H9 (cell line): ENCODE data around the gene FLCN. TPM values are rescaled to one million over a fixed set of nuclear protein-coding genes. Genes with fewer than 3 reads are reported as not detected.

Experiments
- DNase-seq: peaks from one replicate; pipeline ENCODE4 v3.0.0-alpha.2; 2017
- H2AFZ ChIP-seq: one replicate; pipeline ENCODE4 v1.6.1; 2013; ENCODE audit warnings: mild to moderate bottlenecking, low read length, control low read depth, moderate library complexity
- H2AK5ac ChIP-seq: 2 replicates; pipeline ENCODE4 v1.6.1; 2013; ENCODE audit warnings: low read length, control low read depth, mixed read lengths; ENCODE audit not compliant: insufficient read length
- H2BK120ac ChIP-seq: one replicate; pipeline ENCODE4 v1.6.1; 2013; ENCODE audit warnings: low read depth, mild to moderate bottlenecking, low read length, control low read depth, inconsistent platforms; ENCODE audit not compliant: poor library complexity, severe bottlenecking
- H2BK12ac ChIP-seq: 2 replicates; pipeline ENCODE4 v1.6.1; 2013; ENCODE audit warnings: low read length, control low read depth, mixed read lengths, low read depth; ENCODE audit not compliant: insufficient read length
- H2BK15ac ChIP-seq: 2 replicates; pipeline ENCODE4 v1.6.1; 2013; ENCODE audit warnings: low read depth, low read length, control low read depth
- H2BK20ac ChIP-seq: one replicate; pipeline ENCODE4 v1.6.1; 2013; ENCODE audit warnings: low read depth, mild to moderate bottlenecking, low read length, control low read depth, inconsistent platforms; ENCODE audit not compliant: poor library complexity, severe bottlenecking
- H2BK5ac ChIP-seq: 2 replicates; pipeline ENCODE4 v1.6.1; 2013; ENCODE audit warnings: low read length, control low read depth, mixed read lengths; ENCODE audit not compliant: insufficient read length
- H3K14ac ChIP-seq: 2 replicates; pipeline ENCODE4 v1.6.1; 2013; ENCODE audit warnings: low read length, control low read depth; ENCODE audit not compliant: insufficient read depth
- H3K18ac ChIP-seq: 2 replicates; pipeline ENCODE4 v1.6.1; 2013; ENCODE audit warnings: low read depth, mild to moderate bottlenecking, mixed read lengths, low read length, control low read depth; ENCODE audit not compliant: insufficient read length
- H3K23ac ChIP-seq: 2 replicates; pipeline ENCODE4 v1.6.1; 2013; ENCODE audit warnings: low read length, control low read depth, mixed read lengths, low read depth; ENCODE audit not compliant: insufficient read length
- H3K23me2 ChIP-seq: 2 replicates; pipeline ENCODE4 v1.6.1; 2013; ENCODE audit warnings: low read depth, mild to moderate bottlenecking, mixed read lengths, low read length, control low read depth; ENCODE audit not compliant: insufficient read length, poor library complexity, severe bottlenecking
- H3K27ac ChIP-seq: 2 replicates; pipeline ENCODE4 v1.5.1; 2013; ENCODE audit warnings: low read length, control low read depth, mixed read lengths, low read depth; ENCODE audit not compliant: insufficient read length
- H3K27me3 ChIP-seq: 2 replicates; pipeline ENCODE4 v1.6.1; 2013; ENCODE audit warnings: low read length, control low read depth, inconsistent platforms; ENCODE audit not compliant: insufficient read depth
- H3K4ac ChIP-seq: 2 replicates; pipeline ENCODE4 v1.6.1; 2013; ENCODE audit warnings: low read depth, mild to moderate bottlenecking, control low read depth, inconsistent platforms, low read length, moderate library complexity
- H3K4me1 ChIP-seq: 2 replicates; pipeline ENCODE4 v1.6.1; 2013; ENCODE audit warnings: low read length, control low read depth, inconsistent platforms; ENCODE audit not compliant: insufficient read depth
- H3K4me2 ChIP-seq: 2 replicates; pipeline ENCODE4 v1.6.1; 2013; ENCODE audit warnings: low read length, control low read depth, mixed read lengths; ENCODE audit not compliant: insufficient read length, insufficient read depth
- H3K56ac ChIP-seq: 2 replicates; pipeline ENCODE4 v1.6.1; 2013; ENCODE audit warnings: low read depth, mild to moderate bottlenecking, mixed read lengths, low read length, control low read depth; ENCODE audit not compliant: insufficient read length
- H3K79me1 ChIP-seq: 2 replicates; pipeline ENCODE4 v1.6.1; 2013; ENCODE audit warnings: low read depth, mild to moderate bottlenecking, moderate library complexity, low read length, control low read depth, inconsistent platforms; ENCODE audit not compliant: insufficient read depth, poor library complexity, severe bottlenecking
- H3K79me2 ChIP-seq: 2 replicates; pipeline ENCODE4 v1.6.1; 2013; ENCODE audit warnings: low read length, control low read depth, inconsistent platforms; ENCODE audit not compliant: insufficient read depth
- H3K9ac ChIP-seq: 2 replicates; pipeline ENCODE4 v1.6.1; 2013; ENCODE audit warnings: low read length, control low read depth, mixed read lengths; ENCODE audit not compliant: insufficient read length; ENCODE audit errors: extremely low read depth
- H3K9me3 ChIP-seq: one replicate; pipeline ENCODE4 v1.6.1; 2013; ENCODE audit warnings: low read depth, low read length, inconsistent platforms; ENCODE audit not compliant: control insufficient read depth
- H3T11ph ChIP-seq: one replicate; pipeline ENCODE4 v1.6.1; 2013; ENCODE audit warnings: mild to moderate bottlenecking, low read length, control low read depth, inconsistent platforms
- H4K20me1 ChIP-seq: one replicate; pipeline ENCODE4 v1.6.1; 2013; ENCODE audit not compliant: control insufficient read depth, insufficient read length, insufficient read depth
- H4K5ac ChIP-seq: 2 replicates; pipeline ENCODE4 v1.6.1; 2013; ENCODE audit warnings: low read depth, mild to moderate bottlenecking, mixed read lengths, low read length, control low read depth; ENCODE audit not compliant: insufficient read length
- H4K8ac ChIP-seq: replicated peaks from 2 replicates; pipeline ENCODE4 v1.6.1; 2013; ENCODE audit warnings: low read length, control low read depth, mixed read lengths, low read depth; ENCODE audit not compliant: insufficient read length
- H4K91ac ChIP-seq: 2 replicates; pipeline ENCODE4 v1.6.1; 2013; ENCODE audit warnings: low read depth, mild to moderate bottlenecking, moderate library complexity, mixed read lengths, low read length, control low read depth; ENCODE audit not compliant: insufficient read length
- H3K27ac Mint-ChIP-seq, 3 experiments: 2 replicates in 2 of 3; 3 replicates in 1 of 3; pipeline ENCODE4 v1.8.0; 2020 to 2021; ENCODE audit warnings: mixed read lengths in 3 of 3, mild to moderate bottlenecking in 1 of 3, moderate library complexity in 1 of 3
- H3K27me3 Mint-ChIP-seq: 2 replicates; pipeline ENCODE4 v1.8.0; 2021; ENCODE audit warnings: low read depth, mild to moderate bottlenecking, moderate library complexity, mixed read lengths
- H3K36me3 Mint-ChIP-seq, 3 experiments: 2 replicates in 2 of 3; 3 replicates in 1 of 3; pipeline ENCODE4 v1.8.0; 2020 to 2021; ENCODE audit warnings: low read depth in 3 of 3, mixed read lengths in 3 of 3; ENCODE audit not compliant: insufficient read depth in 1 of 3
- H3K4me1 Mint-ChIP-seq, 2 experiments: 2 replicates each; pipeline ENCODE4 v1.8.0; 2020; ENCODE audit warnings: mixed read lengths in 2 of 2
- H3K4me3 Mint-ChIP-seq, 2 experiments: 2 replicates in 1 of 2; 3 replicates in 1 of 2; pipeline ENCODE4 v1.8.0; 2020 to 2021; ENCODE audit warnings: mild to moderate bottlenecking in 2 of 2, mixed read lengths in 2 of 2, moderate library complexity in 1 of 2
- H3K9me3 Mint-ChIP-seq, 2 experiments: 2 replicates in 1 of 2; 3 replicates in 1 of 2; pipeline ENCODE4 v1.8.0; 2020; ENCODE audit warnings: mild to moderate bottlenecking in 2 of 2, mixed read lengths in 2 of 2, moderate library complexity in 1 of 2
- WGBS: extraction: QIAGEN DNeasy Blood & Tissue Kit; methylation state at CpG from one replicate; pipeline ENCODE4 v1.1.7; 2013; ENCODE audit warnings: missing lambda C conversion rate, low lambda C conversion rate, mixed read lengths; ENCODE audit not compliant: insufficient read length; ENCODE audit errors: extremely low coverage; 5-methylcytosine and 5-hydroxymethylcytosine counted together
- total RNA-seq: library from RNA; stranded (reverse); gene quantifications from 2 replicates; pipeline ENCODE4 v1.2.1, GENCODE V29; 2021
- TF ChIP-seq, protein P1 (sequence below): fragments of 200-600 bp; sonication (generic); conservative IDR thresholded peaks from 3 replicates; pipeline ENCODE4 v1.8.0; 2021; ENCODE audit warnings: antibody characterized with exemption, mild to moderate bottlenecking

Gene FLCN
- total RNA-seq, 1 experiment from 2014 or later = 33.3 TPM

- Histone ChIP-seq H4K8ac (no peak overlapping the region), H3K4ac (no peak overlapping the region), H2BK12ac (no peak overlapping the region), H2BK15ac (no peak overlapping the region), H4K20me1 (no peaks in the 10 kb centered on the region), H2BK5ac (no peak overlapping the region), H2BK20ac (no peak overlapping the region), H2BK120ac (no peak overlapping the region), H3K79me2 (no peaks in the 10 kb centered on the region), H4K5ac (no peak overlapping the region), H3T11ph (no peak overlapping the region), H3K4me1 (no peaks in the 10 kb centered on the region), H3K79me1 (no peaks in the 10 kb centered on the region), H2AFZ (no peak overlapping the region), H3K23ac (no peak overlapping the region), H3K9me3 (no peaks in the 10 kb centered on the region), H4K91ac (no peak overlapping the region), H3K9ac (no peak overlapping the region), H3K4me2 (no peak overlapping the region), H3K23me2 (no peaks in the 10 kb centered on the region), H3K14ac (no peak overlapping the region), H3K27me3 (no peaks in the 10 kb centered on the region), H2AK5ac (no peak overlapping the region), H3K27ac (no peak overlapping the region), H3K18ac (no peak overlapping the region), H3K56ac (no peak overlapping the region)
- peak overlapping the region in 2 of 3 experiments; percentile 34 to 48; a peak in 1 of 7 replicates for H3K27ac Mint-ChIP-seq
- peaks cover under 1 to 13% of the 10 kb centered on the region in 2 experiments; a peak in 2 of 4 replicates for H3K4me1 Mint-ChIP-seq
- TF ChIP-seq, protein P1, sequence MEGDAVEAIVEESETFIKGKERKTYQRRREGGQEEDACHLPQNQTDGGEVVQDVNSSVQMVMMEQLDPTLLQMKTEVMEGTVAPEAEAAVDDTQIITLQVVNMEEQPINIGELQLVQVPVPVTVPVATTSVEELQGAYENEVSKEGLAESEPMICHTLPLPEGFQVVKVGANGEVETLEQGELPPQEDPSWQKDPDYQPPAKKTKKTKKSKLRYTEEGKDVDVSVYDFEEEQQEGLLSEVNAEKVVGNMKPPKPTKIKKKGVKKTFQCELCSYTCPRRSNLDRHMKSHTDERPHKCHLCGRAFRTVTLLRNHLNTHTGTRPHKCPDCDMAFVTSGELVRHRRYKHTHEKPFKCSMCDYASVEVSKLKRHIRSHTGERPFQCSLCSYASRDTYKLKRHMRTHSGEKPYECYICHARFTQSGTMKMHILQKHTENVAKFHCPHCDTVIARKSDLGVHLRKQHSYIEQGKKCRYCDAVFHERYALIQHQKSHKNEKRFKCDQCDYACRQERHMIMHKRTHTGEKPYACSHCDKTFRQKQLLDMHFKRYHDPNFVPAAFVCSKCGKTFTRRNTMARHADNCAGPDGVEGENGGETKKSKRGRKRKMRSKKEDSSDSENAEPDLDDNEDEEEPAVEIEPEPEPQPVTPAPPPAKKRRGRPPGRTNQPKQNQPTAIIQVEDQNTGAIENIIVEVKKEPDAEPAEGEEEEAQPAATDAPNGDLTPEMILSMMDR = no peak
- no peaks in the 10 kb centered on the region for H3K27me3 Mint-ChIP-seq
- no peak overlapping the region for H3K4me3 Mint-ChIP-seq
- no peak for DNase-seq
- H3K9me3 Mint-ChIP-seq = no peaks in the 10 kb centered on the region
- peaks cover 17 to 56% (median 29%) of the 10 kb centered on the region in 3 experiments; a peak in 6 of 7 replicates for H3K36me3 Mint-ChIP-seq
- WGBS = no CpG with 5 or more reads among the region's 10 CpGs
These were observed 69.6 kb downstream of the FLCN start for GRCh38 chr17:17167356-17167755.
